H1 (cell line): ENCODE results near the gene IGSF23. TPM values are rescaled to one million over a fixed set of nuclear protein-coding genes. Genes with fewer than 3 reads are reported as not detected.

Experiments
- ATF3 ChIP-seq: IDR thresholded peaks from 2 replicates; pipeline ENCODE4 v1.6.1; 2011; ENCODE audit warnings: low read depth, mild to moderate bottlenecking, low read length; ENCODE audit not compliant: insufficient read depth
- CBX8 ChIP-seq: fragments of 300-800, 300-1000 bp; sonication (generic); IDR thresholded peaks from 2 replicates; pipeline ENCODE4 v1.7.1; 2016; ENCODE audit warnings: low read depth, low read length, borderline replicate concordance
- NRF1 ChIP-seq: IDR thresholded peaks from 2 replicates; pipeline ENCODE4 v1.6.1; 2011; ENCODE audit warnings: mild to moderate bottlenecking, low read depth, low read length, improper control_type of control experiment
- SRF ChIP-seq: IDR thresholded peaks from 2 replicates; pipeline ENCODE4 v1.6.1; 2011; ENCODE audit warnings: mild to moderate bottlenecking, low read depth, low read length, moderate library complexity
- polyA plus RNA-seq, 7 experiments: library from polyadenylated mRNA; depleted of rRNA in 3 of 7; stranded (reverse) in 5 of 7; unstranded in 2 of 7; fragments of >200 nt in 5 of 7; fragments of 200-250 nt in 2 of 7; gene quantifications; 1 replicate in 5 of 7; 2 replicates in 1 of 7; 4 replicates in 1 of 7; pipeline versions ENCODE4 v1.2.1 to v1.2.3, GENCODE V29; 2011 to 2013; ENCODE audit warnings: missing spikeins in 2 of 7, mixed read lengths in 2 of 7
- total RNA-seq: library from RNA; stranded (reverse); fragmentation: NEBNext Ultra II Directional; extraction: Animal tissue kit (Norgen Biotek cat#: 25700); gene quantifications from 2 replicates; pipeline ENCODE4 v1.2.1, GENCODE V29; 2021
- TF ChIP-seq, protein P1 (sequence below): IDR thresholded peaks from 2 replicates; pipeline ENCODE4 v1.6.1; 2012; ENCODE audit warnings: low read length, inconsistent platforms

Gene IGSF23
- total and polyA plus RNA-seq, 2 of the 8 experiments (the other 6 are each of a cell fraction or from before 2014, with no cell fraction given): not detected

DNA sequence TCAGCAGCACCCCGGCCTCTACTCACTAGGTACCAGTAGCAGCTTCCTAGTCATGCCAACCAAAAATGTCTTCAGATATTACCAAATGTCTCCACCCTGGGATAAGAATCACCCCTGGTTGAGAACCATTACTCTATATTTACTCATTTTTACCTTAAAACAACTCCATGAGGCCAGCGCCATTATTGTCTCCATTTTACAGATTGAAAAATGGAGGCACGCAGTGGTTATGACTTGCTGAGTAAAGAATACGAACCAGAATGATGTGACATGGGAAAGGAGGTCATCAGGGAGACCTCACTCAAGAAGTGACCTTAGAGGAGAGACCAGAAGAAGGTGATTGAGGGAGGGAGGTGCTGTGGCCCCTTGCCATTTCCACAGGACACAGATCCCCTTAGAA is 60.1 kb downstream of the IGSF23 start (continued):
- TF ChIP-seq, protein P1, sequence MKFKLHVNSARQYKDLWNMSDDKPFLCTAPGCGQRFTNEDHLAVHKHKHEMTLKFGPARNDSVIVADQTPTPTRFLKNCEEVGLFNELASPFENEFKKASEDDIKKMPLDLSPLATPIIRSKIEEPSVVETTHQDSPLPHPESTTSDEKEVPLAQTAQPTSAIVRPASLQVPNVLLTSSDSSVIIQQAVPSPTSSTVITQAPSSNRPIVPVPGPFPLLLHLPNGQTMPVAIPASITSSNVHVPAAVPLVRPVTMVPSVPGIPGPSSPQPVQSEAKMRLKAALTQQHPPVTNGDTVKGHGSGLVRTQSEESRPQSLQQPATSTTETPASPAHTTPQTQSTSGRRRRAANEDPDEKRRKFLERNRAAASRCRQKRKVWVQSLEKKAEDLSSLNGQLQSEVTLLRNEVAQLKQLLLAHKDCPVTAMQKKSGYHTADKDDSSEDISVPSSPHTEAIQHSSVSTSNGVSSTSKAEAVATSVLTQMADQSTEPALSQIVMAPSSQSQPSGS: no peak
- no peak for TF ChIP-seq CBX8
- no peak for TF ChIP-seq SRF
- no peak for TF ChIP-seq ATF3
- no peak for TF ChIP-seq NRF1
- TF ChIP-seq, all 59 proteins: peak for 0
